ENCODE measurements around the gene NUDT3. TPM values are rescaled to one million over a fixed set of nuclear protein-coding genes. Genes with fewer than 3 reads are reported as not detected.
A peak's percentile ranks its signal among the peaks of the same experiment; 100 is the strongest.

Gene NUDT3
- total and polyA plus RNA-seq, 9 of the 15 experiments (the other 6 are each of a cell fraction or from before 2014, with no cell fraction given): 5.4 to 81.2 (median 56.4) TPM

DNA sequence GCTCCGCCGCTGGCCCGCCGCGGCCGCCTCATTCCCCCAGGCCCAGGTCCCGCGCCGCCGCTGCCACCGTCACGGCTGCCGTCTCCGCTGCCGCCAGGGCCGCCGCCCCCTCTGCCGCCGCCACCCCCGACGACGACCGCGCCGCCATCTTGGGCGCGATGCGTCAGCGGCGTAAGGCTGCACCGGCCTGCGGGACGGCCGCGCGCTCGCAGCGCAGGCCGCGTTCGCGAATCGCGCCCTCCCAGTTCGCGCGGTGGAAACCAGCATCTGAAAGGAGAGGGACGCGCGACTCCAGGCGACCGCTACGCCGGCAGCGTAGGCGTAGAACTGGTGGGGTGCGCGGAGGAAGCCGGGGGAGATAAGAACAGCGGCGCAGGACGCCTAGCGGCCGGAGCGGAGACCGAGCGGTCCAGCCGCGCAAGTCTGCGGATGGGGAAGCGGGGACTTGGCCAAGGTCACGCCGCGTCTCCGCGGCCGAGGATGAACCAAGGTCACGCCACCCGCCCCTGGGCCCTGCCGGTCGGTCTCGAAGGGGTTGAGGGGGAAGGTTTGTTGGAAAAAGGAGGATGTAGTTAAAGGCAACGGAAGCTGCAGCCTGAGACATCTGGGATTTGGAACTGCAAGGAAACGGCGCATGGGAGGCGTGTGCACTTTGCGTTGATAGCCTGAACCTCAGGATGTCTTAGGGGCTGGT lies at the start of gene NUDT3 (continued):
- TF ChIP-seq ARID1B (IDR thresholded peaks at IDR 0.05) (peak; percentile 63; the same call in 1 of the 2 replicates), NBN (IDR thresholded peaks at IDR 0.05; ENCODE audit: low read depth) (peak; percentile 63; the same call in 1 of the 2 replicates), ZNF324 (CRISPR knock-in tag; IDR thresholded peaks at IDR 0.05) (no peak), TAF9B (IDR thresholded peaks at IDR 0.05; ENCODE audit: partially characterized antibody) (no peak), EZH2 (IDR thresholded peaks at IDR 0.05; ENCODE audit: borderline replicate concordance, low read depth, low read length) (no peak), NFE2L1 (tag; IDR thresholded peaks at IDR 0.05; ENCODE audit: borderline replicate concordance, low read depth) (no peak), ZNF431 (CRISPR knock-in tag; IDR thresholded peaks at IDR 0.05) (no peak), ZFP1 (CRISPR knock-in tag; IDR thresholded peaks at IDR 0.05) (no peak), NCOA4 (IDR thresholded peaks at IDR 0.05; ENCODE audit: partially characterized antibody) (no peak), NR3C1 (CRISPR knock-in tag; IDR thresholded peaks at IDR 0.05) (no peak), FOXA1 (IDR thresholded peaks at IDR 0.05; ENCODE audit: borderline replicate concordance) (no peak)
- TF ChIP-seq, protein P1, sequence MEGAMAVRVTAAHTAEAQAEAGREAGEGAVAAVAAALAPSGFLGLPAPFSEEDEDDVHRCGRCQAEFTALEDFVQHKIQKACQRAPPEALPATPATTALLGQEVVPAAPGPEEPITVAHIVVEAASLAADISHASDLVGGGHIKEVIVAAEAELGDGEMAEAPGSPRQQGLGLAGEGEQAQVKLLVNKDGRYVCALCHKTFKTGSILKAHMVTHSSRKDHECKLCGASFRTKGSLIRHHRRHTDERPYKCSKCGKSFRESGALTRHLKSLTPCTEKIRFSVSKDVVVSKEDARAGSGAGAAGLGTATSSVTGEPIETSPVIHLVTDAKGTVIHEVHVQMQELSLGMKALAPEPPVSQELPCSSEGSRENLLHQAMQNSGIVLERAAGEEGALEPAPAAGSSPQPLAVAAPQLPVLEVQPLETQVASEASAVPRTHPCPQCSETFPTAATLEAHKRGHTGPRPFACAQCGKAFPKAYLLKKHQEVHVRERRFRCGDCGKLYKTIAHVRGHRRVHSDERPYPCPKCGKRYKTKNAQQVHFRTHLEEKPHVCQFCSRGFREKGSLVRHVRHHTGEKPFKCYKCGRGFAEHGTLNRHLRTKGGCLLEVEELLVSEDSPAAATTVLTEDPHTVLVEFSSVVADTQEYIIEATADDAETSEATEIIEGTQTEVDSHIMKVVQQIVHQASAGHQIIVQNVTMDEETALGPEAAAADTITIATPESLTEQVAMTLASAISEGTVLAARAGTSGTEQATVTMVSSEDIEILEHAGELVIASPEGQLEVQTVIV (CRISPR knock-in tag; IDR thresholded peaks at IDR 0.05; ENCODE audit: borderline replicate concordance): no peak
- TF ChIP-seq, protein P2, sequence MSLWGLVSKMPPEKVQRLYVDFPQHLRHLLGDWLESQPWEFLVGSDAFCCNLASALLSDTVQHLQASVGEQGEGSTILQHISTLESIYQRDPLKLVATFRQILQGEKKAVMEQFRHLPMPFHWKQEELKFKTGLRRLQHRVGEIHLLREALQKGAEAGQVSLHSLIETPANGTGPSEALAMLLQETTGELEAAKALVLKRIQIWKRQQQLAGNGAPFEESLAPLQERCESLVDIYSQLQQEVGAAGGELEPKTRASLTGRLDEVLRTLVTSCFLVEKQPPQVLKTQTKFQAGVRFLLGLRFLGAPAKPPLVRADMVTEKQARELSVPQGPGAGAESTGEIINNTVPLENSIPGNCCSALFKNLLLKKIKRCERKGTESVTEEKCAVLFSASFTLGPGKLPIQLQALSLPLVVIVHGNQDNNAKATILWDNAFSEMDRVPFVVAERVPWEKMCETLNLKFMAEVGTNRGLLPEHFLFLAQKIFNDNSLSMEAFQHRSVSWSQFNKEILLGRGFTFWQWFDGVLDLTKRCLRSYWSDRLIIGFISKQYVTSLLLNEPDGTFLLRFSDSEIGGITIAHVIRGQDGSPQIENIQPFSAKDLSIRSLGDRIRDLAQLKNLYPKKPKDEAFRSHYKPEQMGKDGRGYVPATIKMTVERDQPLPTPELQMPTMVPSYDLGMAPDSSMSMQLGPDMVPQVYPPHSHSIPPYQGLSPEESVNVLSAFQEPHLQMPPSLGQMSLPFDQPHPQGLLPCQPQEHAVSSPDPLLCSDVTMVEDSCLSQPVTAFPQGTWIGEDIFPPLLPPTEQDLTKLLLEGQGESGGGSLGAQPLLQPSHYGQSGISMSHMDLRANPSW (CRISPR knock-in tag; IDR thresholded peaks at IDR 0.05): peak; percentile 64; the same call in 1 of the 2 replicates
- TF ChIP-seq, protein P3, sequence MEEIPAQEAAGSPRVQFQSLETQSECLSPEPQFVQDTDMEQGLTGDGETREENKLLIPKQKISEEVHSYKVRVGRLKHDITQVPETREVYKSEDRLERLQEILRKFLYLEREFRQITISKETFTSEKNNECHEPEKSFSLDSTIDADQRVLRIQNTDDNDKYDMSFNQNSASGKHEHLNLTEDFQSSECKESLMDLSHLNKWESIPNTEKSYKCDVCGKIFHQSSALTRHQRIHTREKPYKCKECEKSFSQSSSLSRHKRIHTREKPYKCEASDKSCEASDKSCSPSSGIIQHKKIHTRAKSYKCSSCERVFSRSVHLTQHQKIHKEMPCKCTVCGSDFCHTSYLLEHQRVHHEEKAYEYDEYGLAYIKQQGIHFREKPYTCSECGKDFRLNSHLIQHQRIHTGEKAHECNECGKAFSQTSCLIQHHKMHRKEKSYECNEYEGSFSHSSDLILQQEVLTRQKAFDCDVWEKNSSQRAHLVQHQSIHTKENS (CRISPR knock-in tag; IDR thresholded peaks at IDR 0.05): no peak
- TF ChIP-seq, protein P4, sequence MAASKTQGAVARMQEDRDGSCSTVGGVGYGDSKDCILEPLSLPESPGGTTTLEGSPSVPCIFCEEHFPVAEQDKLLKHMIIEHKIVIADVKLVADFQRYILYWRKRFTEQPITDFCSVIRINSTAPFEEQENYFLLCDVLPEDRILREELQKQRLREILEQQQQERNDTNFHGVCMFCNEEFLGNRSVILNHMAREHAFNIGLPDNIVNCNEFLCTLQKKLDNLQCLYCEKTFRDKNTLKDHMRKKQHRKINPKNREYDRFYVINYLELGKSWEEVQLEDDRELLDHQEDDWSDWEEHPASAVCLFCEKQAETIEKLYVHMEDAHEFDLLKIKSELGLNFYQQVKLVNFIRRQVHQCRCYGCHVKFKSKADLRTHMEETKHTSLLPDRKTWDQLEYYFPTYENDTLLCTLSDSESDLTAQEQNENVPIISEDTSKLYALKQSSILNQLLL (CRISPR knock-in tag; IDR thresholded peaks at IDR 0.05; ENCODE audit: borderline replicate concordance): no peak
